OCI-LY1 (cell line): ENCODE data around the gene CRIM1.

ENCODE experiments used
- H2AFZ ChIP-seq: fragments of 200-600 bp; sonication (generic), shearing (Covaris generic); 2 replicates; pipeline ENCODE4 v1.6.0; 2014; ENCODE audit warnings: antibody characterized with exemption, mild to moderate bottlenecking, low read length
- H3F3A ChIP-seq: fragments of 200-600 bp; sonication (generic), shearing (Covaris generic); 2 replicates; pipeline ENCODE4 v1.6.0; 2014; ENCODE audit warnings: mild to moderate bottlenecking, antibody characterized with exemption, low read length, moderate library complexity; ENCODE audit not compliant: insufficient read depth
- H3K27ac ChIP-seq: fragments of 200-600 bp; sonication (generic); 2 replicates; pipeline ENCODE4 v1.5.1; 2014; ENCODE audit warnings: low read length, mixed run types, mild to moderate bottlenecking, low read depth; ENCODE audit not compliant: poor library complexity, severe bottlenecking
- H3K27me3 ChIP-seq: fragments of 200-600 bp; sonication (generic); 2 replicates; pipeline ENCODE4 v1.6.0; 2014; ENCODE audit warnings: antibody characterized with exemption, mild to moderate bottlenecking, low read length, moderate library complexity; ENCODE audit not compliant: insufficient read depth
- H3K36me3 ChIP-seq: fragments of 200-600 bp; sonication (generic); 2 replicates; pipeline ENCODE4 v1.6.1; 2014; ENCODE audit warnings: mild to moderate bottlenecking, antibody characterized with exemption, low read length, moderate library complexity, mixed read lengths; ENCODE audit not compliant: insufficient read depth
- H3K4me1 ChIP-seq: fragments of 200-600 bp; sonication (generic); 2 replicates; pipeline ENCODE4 v1.5.1; 2014; ENCODE audit warnings: mild to moderate bottlenecking, low read length, moderate library complexity; ENCODE audit not compliant: insufficient read depth, severe bottlenecking
- H3K4me2 ChIP-seq: fragments of 200-600 bp; sonication (generic), shearing (Covaris generic); 2 replicates; pipeline ENCODE4 v1.6.1; 2014; ENCODE audit warnings: low read length
- H3K4me3 ChIP-seq: fragments of 200-600 bp; sonication (generic); 2 replicates; pipeline ENCODE4 v1.5.1; 2014; ENCODE audit warnings: low read length, low read depth, mild to moderate bottlenecking, mixed read lengths; ENCODE audit not compliant: poor library complexity, severe bottlenecking
- H3K79me2 ChIP-seq: fragments of 200-600 bp; shearing (Covaris generic); 2 replicates; pipeline ENCODE4 v1.6.1; 2016; ENCODE audit warnings: mixed run types, low read length, mixed read lengths; ENCODE audit not compliant: insufficient read depth
- H3K9ac ChIP-seq: fragments of 200-600 bp; sonication (generic), shearing (Covaris generic); 2 replicates; pipeline ENCODE4 v1.6.1; 2014; ENCODE audit warnings: mild to moderate bottlenecking, low read length, mixed read lengths
- H3K9me2 ChIP-seq: fragments of 200-600 bp; sonication (generic), shearing (Covaris generic); 2 replicates; pipeline ENCODE4 v1.6.1; 2014; ENCODE audit warnings: low read depth, mild to moderate bottlenecking, low read length, mixed read lengths
- H3K9me3 ChIP-seq: fragments of 200-600 bp; shearing (Covaris generic); 2 replicates; pipeline ENCODE4 v1.6.1; 2014; ENCODE audit warnings: low read length, mixed read lengths
- H4K20me1 ChIP-seq: fragments of 200-600 bp; sonication (generic), shearing (Covaris generic); 2 replicates; pipeline ENCODE4 v1.6.0; 2016; ENCODE audit warnings: mild to moderate bottlenecking, low read length; ENCODE audit not compliant: insufficient read depth
- CTCF ChIP-seq: fragments of 200-600 bp; sonication (generic), shearing (Covaris generic); IDR thresholded peaks from 2 replicates; pipeline ENCODE4 v1.5.1; 2017; ENCODE audit warnings: mild to moderate bottlenecking, antibody characterized with exemption, low read length, moderate library complexity, mixed read lengths
- EZH2 ChIP-seq: fragments of 200-600 bp; sonication (generic), shearing (Covaris generic); IDR thresholded peaks from 2 replicates; pipeline ENCODE4 v1.8.0; 2017; ENCODE audit warnings: borderline replicate concordance, mixed run types, mild to moderate bottlenecking, antibody characterized with exemption, low read length, moderate library complexity, mixed read lengths

The CRIM1 gene

GRCh38 chr2:36556842-36557241, 201.3 kb downstream of the CRIM1 start:
- H3F3A ChIP-seq = no peaks in the 10 kb centered on the region
- no peaks in the 10 kb centered on the region for H4K20me1 ChIP-seq
- H3K9me3 ChIP-seq = no peaks in the 10 kb centered on the region
- no peaks in the 10 kb centered on the region for H3K9me2 ChIP-seq
- H3K27ac ChIP-seq = no peak overlapping the region
- H3K4me3 ChIP-seq = no peak overlapping the region
- H3K79me2 ChIP-seq = no peaks in the 10 kb centered on the region
- H3K27me3 ChIP-seq = no peaks in the 10 kb centered on the region
- H3K36me3 ChIP-seq = peaks cover 34% of the 10 kb centered on the region
- no peaks in the 10 kb centered on the region for H3K4me1 ChIP-seq
- H3K4me2 ChIP-seq = no peak overlapping the region
- no peak overlapping the region for H2AFZ ChIP-seq
- TF ChIP-seq CTCF = no peak
- TF ChIP-seq EZH2 = no peak
- no peak overlapping the region for H3K9ac ChIP-seq

- Histone ChIP-seq H3K27me3 (no peaks in the 10 kb centered on the region), H3K27ac (no peak overlapping the region), H3K79me2 (no peaks in the 10 kb centered on the region), H3F3A (no peaks in the 10 kb centered on the region), H2AFZ (no peak overlapping the region), H3K4me1 (no peaks in the 10 kb centered on the region), H4K20me1 (no peaks in the 10 kb centered on the region), H3K9ac (no peak overlapping the region), H3K9me2 (no peaks in the 10 kb centered on the region), H3K4me2 (no peak overlapping the region), H3K36me3 (peaks cover 16% of the 10 kb centered on the region; the same call in 1 of the 2 replicates), H3K4me3 (no peak overlapping the region), H3K9me3 (no peaks in the 10 kb centered on the region)
- TF ChIP-seq EZH2 (no peak), CTCF (no peak)
Observed at GRCh38 chr2:36559221-36559942, 203.8 kb downstream of the CRIM1 start.

GRCh38 chr2:36560726-36561125, 205.1 kb downstream of the CRIM1 start:
- no peak overlapping the region for H3K9ac ChIP-seq
- H3K4me3 ChIP-seq = no peak overlapping the region
- no peaks in the 10 kb centered on the region for H3F3A ChIP-seq
- no peaks in the 10 kb centered on the region for H3K9me3 ChIP-seq
- no peaks in the 10 kb centered on the region for H3K9me2 ChIP-seq
- H3K79me2 ChIP-seq = no peaks in the 10 kb centered on the region
- no peak overlapping the region for H2AFZ ChIP-seq
- H3K27ac ChIP-seq = no peak overlapping the region
- no peaks in the 10 kb centered on the region for H3K27me3 ChIP-seq
- no peaks in the 10 kb centered on the region for H4K20me1 ChIP-seq
- H3K4me1 ChIP-seq = no peaks in the 10 kb centered on the region
- TF ChIP-seq CTCF = no peak
- no peak for TF ChIP-seq EZH2
- peaks cover 11% of the 10 kb centered on the region; the same call in 1 of the 2 replicates for H3K36me3 ChIP-seq
- no peak overlapping the region for H3K4me2 ChIP-seq
